NT2/D1 (cell line): Measurements from ENCODE around the gene PHC3.

Source experiments
- DNase-seq: peaks from one replicate; pipeline ENCODE4 v3.0.0-alpha.2; 2011; ENCODE audit warnings: low read depth, low spot score
- H3K27me3 ChIP-seq: 2 replicates; pipeline ENCODE4 v1.6.0; 2011; ENCODE audit warnings: mild to moderate bottlenecking; ENCODE audit not compliant: insufficient read length, insufficient read depth
- H3K36me3 ChIP-seq: 2 replicates; pipeline ENCODE4 v1.6.1; 2011; ENCODE audit warnings: mild to moderate bottlenecking, low read length, mixed read lengths; ENCODE audit not compliant: insufficient read depth, insufficient read length
- H3K4me1 ChIP-seq: 2 replicates; pipeline ENCODE4 v1.5.1; 2011; ENCODE audit not compliant: insufficient read depth, insufficient read length
- H3K4me3 ChIP-seq: 2 replicates; pipeline ENCODE4 v1.5.1; 2011; ENCODE audit warnings: low read depth; ENCODE audit not compliant: insufficient read length
- H3K9ac ChIP-seq: 2 replicates; pipeline ENCODE4 v1.6.0; 2011; ENCODE audit warnings: low read depth; ENCODE audit not compliant: insufficient read length
- H3K9me3 ChIP-seq: 2 replicates; pipeline ENCODE4 v1.5.1; 2011; ENCODE audit warnings: mild to moderate bottlenecking, low read length; ENCODE audit not compliant: insufficient read depth
- SUZ12 ChIP-seq: IDR thresholded peaks from 2 replicates; pipeline ENCODE4 v1.6.1; 2011; ENCODE audit not compliant: insufficient read length, insufficient read depth; ENCODE audit errors: extremely low read depth
- YY1 ChIP-seq: IDR thresholded peaks from 2 replicates; pipeline ENCODE4 v1.6.1; 2011; ENCODE audit not compliant: insufficient read length, insufficient read depth
- ZNF274 ChIP-seq: IDR thresholded peaks from 2 replicates; pipeline ENCODE4 v1.6.1; 2011; ENCODE audit warnings: mild to moderate bottlenecking, low read depth, low read length

Gene PHC3

DNA sequence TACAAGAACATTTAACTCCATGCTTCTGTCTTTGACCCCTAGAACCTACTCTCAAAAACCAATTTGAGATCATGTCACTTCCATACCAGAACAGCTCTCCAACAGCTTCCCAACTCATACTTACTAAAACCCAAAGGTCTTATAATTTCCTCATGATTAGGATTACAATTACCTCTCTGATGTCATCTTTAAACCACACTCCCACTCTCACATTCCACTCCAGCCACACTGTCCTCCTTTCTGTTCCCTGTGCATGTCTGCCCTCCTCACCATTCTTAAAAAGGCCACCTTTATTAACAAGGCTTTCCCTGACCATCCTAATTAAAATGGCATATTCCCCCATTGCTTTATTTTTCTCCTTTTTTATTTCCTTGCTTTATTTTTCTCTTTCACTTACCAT, 18.9 kb downstream of the PHC3 start:
- DNase-seq, result no peak
- Histone ChIP-seq H3K27me3 (no peaks in the 10 kb centered on the region), H3K9me3 (no peaks in the 10 kb centered on the region), H3K36me3 (peaks cover 50% of the 10 kb centered on the region), H3K4me3 (no peak overlapping the region), H3K9ac (no peak overlapping the region), H3K4me1 (no peaks in the 10 kb centered on the region)
- TF ChIP-seq YY1, result no peak
- no peak for TF ChIP-seq ZNF274
- TF ChIP-seq SUZ12, result no peak

GRCh38 chr3:170162052-170162451, 19.5 kb downstream of the PHC3 start:
- H3K9ac ChIP-seq, result no peak overlapping the region
- no peaks in the 10 kb centered on the region for H3K9me3 ChIP-seq
- H3K4me3 ChIP-seq, result no peak overlapping the region
- H3K4me1 ChIP-seq, result no peaks in the 10 kb centered on the region
- peaks cover 50% of the 10 kb centered on the region for H3K36me3 ChIP-seq
- H3K27me3 ChIP-seq, result no peaks in the 10 kb centered on the region
- TF ChIP-seq YY1, result no peak
- TF ChIP-seq SUZ12, result no peak
- TF ChIP-seq ZNF274, result no peak
- no peak for DNase-seq

- Histone ChIP-seq H3K9ac (no peak overlapping the region), H3K4me3 (no peak overlapping the region), H3K36me3 (peaks cover 43% of the 10 kb centered on the region), H3K9me3 (no peaks in the 10 kb centered on the region), H3K27me3 (no peaks in the 10 kb centered on the region), H3K4me1 (no peaks in the 10 kb centered on the region)
- TF ChIP-seq YY1 (no peak), SUZ12 (no peak), ZNF274 (no peak)
- DNase-seq, result no peak
These were observed 21.6 kb downstream of the PHC3 start for GRCh38 chr3:170159933-170160332.

DNA sequence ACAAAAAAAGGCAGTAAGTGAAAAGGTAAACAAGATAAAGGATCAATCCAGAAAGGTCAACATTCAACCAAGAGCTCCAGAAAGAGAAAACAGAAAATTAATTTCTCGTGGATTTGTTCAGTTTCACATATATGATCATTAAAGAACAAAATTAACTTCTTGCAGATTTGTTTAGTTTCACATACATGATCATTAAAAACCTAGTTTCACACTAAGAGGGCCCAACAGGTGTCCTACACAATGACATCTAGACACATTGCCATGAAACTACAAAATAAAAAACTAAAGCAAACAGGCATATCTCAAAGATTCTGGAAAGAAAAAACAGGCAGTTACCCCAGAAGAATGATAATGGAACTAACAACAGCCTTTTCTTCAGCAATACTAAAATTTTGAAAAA, 22.1 kb downstream of the PHC3 start:
- Histone ChIP-seq H3K9ac (no peak overlapping the region), H3K27me3 (no peaks in the 10 kb centered on the region), H3K4me3 (no peak overlapping the region), H3K4me1 (no peaks in the 10 kb centered on the region), H3K36me3 (peaks cover 39% of the 10 kb centered on the region), H3K9me3 (no peaks in the 10 kb centered on the region)
- no peak for DNase-seq
- TF ChIP-seq YY1, result no peak
- TF ChIP-seq ZNF274, result no peak
- no peak for TF ChIP-seq SUZ12

GRCh38 chr3:170155604-170156003, 25.9 kb downstream of the PHC3 start:
- no peak overlapping the region for H3K9ac ChIP-seq
- H3K4me3 ChIP-seq, result no peak overlapping the region
- H3K4me1 ChIP-seq, result no peaks in the 10 kb centered on the region
- H3K9me3 ChIP-seq, result no peaks in the 10 kb centered on the region
- no peak for DNase-seq
- no peaks in the 10 kb centered on the region for H3K27me3 ChIP-seq
- peaks cover 14% of the 10 kb centered on the region for H3K36me3 ChIP-seq
- no peak for TF ChIP-seq YY1

- Histone ChIP-seq H3K27me3 (no peaks in the 10 kb centered on the region), H3K9ac (no peak overlapping the region), H3K4me1 (no peaks in the 10 kb centered on the region), H3K9me3 (no peaks in the 10 kb centered on the region), H3K4me3 (no peak overlapping the region), H3K36me3 (peaks cover 7% of the 10 kb centered on the region)
- no peak for DNase-seq
- TF ChIP-seq YY1 (no peak), SUZ12 (no peak), ZNF274 (no peak)
These were observed 26.9 kb downstream of the PHC3 start for GRCh38 chr3:170154569-170155143.

GRCh38 chr3:170154084-170154483, 27.4 kb downstream of the PHC3 start:
- Histone ChIP-seq H3K9me3 (no peaks in the 10 kb centered on the region), H3K4me3 (no peak overlapping the region), H3K36me3 (peaks cover 10% of the 10 kb centered on the region), H3K9ac (no peak overlapping the region), H3K27me3 (no peaks in the 10 kb centered on the region), H3K4me1 (no peaks in the 10 kb centered on the region)
- DNase-seq, result no peak
- TF ChIP-seq ZNF274 (no peak), SUZ12 (no peak), YY1 (no peak)

GRCh38 chr3:170151536-170151935, 30.0 kb downstream of the PHC3 start:
- Histone ChIP-seq H3K9me3 (no peaks in the 10 kb centered on the region), H3K36me3 (peaks cover 14% of the 10 kb centered on the region), H3K27me3 (no peaks in the 10 kb centered on the region), H3K9ac (no peak overlapping the region), H3K4me1 (no peaks in the 10 kb centered on the region), H3K4me3 (no peak overlapping the region)
- no peak for TF ChIP-seq YY1
- no peak for TF ChIP-seq ZNF274
- TF ChIP-seq SUZ12, result no peak
- DNase-seq, result no peak

GRCh38 chr3:170149016-170149415, 32.5 kb downstream of the PHC3 start:
- H3K36me3 ChIP-seq, result peaks cover 23% of the 10 kb centered on the region
- H3K27me3 ChIP-seq, result no peaks in the 10 kb centered on the region
- H3K9ac ChIP-seq, result no peak overlapping the region
- DNase-seq, result no peak
- no peak overlapping the region for H3K4me3 ChIP-seq
- no peaks in the 10 kb centered on the region for H3K9me3 ChIP-seq
- H3K4me1 ChIP-seq, result no peaks in the 10 kb centered on the region
- TF ChIP-seq YY1 (no peak), SUZ12 (no peak), ZNF274 (no peak)
